Measurements from ENCODE around the gene APLP2. TPM values are rescaled to one million over a fixed set of nuclear protein-coding genes. Genes with fewer than 3 reads are reported as not detected.

APLP2 gene
- total RNA-seq, 2 donors from 2014 or later, result 821 to 864 TPM

DNA sequence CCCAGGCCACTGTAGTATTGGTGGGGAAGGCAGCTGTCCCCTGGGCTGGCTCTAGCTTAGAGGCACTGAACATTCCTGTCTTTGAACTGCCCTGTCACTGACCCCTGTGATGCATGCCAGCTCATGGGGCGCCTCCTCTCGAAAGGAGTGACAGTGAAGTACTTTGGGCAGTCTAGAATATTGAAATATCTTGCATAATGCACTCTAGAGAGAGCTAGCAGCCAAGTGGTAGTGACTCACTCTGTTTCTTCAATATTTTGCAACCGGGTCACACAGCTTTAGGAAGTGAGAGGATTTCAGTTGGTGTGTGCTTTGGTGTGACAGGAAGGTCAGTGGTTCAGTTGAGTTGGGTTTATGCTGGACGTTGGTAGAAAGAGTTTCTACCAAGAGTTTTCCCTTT, 54.4 kb downstream of the APLP2 start:
- WGBS, 2 experiments (ENCODE audit: insufficient coverage in 1 of 2, insufficient read length in 1 of 2), result 85 to 96% methylated on average over 3 to 4 of the region's 4 CpGs
- H3K9me3 Mint-ChIP-seq, result no peaks in the 10 kb centered on the region
- H3K27me3 Mint-ChIP-seq (ENCODE audit: insufficient read depth), result no peaks in the 10 kb centered on the region
- H3K36me3 Mint-ChIP-seq (ENCODE audit: low read depth), result peaks cover 85% of the 10 kb centered on the region
- Histone ChIP-seq H3K27ac (ENCODE audit: low read depth, low read length) (no peak overlapping the region), H3K9me3 (ENCODE audit: control insufficient read depth, low read length) (no peaks in the 10 kb centered on the region), H3K36me3 (ENCODE audit: control insufficient read depth, insufficient read depth, low read length) (peaks cover 100% of the 10 kb centered on the region), H3K9ac (ENCODE audit: extremely low read depth, low read length, poor library complexity, severe bottlenecking) (no peak overlapping the region), H3K4me1 (ENCODE audit: control insufficient read depth, insufficient read depth, low read length) (no peaks in the 10 kb centered on the region), H3K4me3 (ENCODE audit: low read length) (no peak overlapping the region), H3K27me3 (ENCODE audit: control insufficient read depth, insufficient read depth, low read length, poor library complexity, severe bottlenecking) (no peaks in the 10 kb centered on the region)
- peaks cover 7% of the 10 kb centered on the region for H3K4me1 Mint-ChIP-seq
- no peak for DNase-seq
- no peak for TF ChIP-seq CTCF (conservative IDR thresholded peaks at IDR 0.05)
- H3K27ac Mint-ChIP-seq, result peak overlapping the region; percentile 70
- no peak overlapping the region for H3K4me3 Mint-ChIP-seq

DNA sequence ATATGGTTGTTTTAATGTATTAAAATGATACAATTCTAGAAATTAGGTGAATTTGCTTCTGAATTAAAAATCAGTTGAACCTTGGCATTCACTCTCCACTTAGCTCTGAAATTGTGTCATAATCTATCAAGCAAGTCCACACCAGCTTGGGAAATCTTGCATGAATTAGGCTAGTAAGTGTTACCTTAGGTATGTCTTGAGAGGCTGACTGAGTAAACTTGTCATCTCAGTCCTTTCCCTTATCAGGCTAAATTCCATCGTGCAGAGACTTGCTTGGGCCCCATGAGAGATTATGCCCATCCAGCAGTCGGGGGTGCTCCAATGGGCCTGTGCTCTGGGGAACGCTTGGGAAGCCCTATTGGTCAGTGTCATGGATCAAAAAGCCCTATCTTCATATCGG, 55.9 kb downstream of the APLP2 start:
- Histone ChIP-seq H3K9me3 (ENCODE audit: control insufficient read depth, low read length) (no peaks in the 10 kb centered on the region), H3K4me3 (ENCODE audit: low read length) (no peak overlapping the region), H3K9ac (ENCODE audit: extremely low read depth, low read length, poor library complexity, severe bottlenecking) (no peak overlapping the region), H3K27ac (ENCODE audit: low read depth, low read length) (no peak overlapping the region), H3K4me1 (ENCODE audit: control insufficient read depth, insufficient read depth, low read length) (no peaks in the 10 kb centered on the region), H3K27me3 (ENCODE audit: control insufficient read depth, insufficient read depth, low read length, poor library complexity, severe bottlenecking) (no peaks in the 10 kb centered on the region), H3K36me3 (ENCODE audit: control insufficient read depth, insufficient read depth, low read length) (peaks cover 100% of the 10 kb centered on the region)
- no peak overlapping the region for H3K4me3 Mint-ChIP-seq
- no peak for TF ChIP-seq CTCF (conservative IDR thresholded peaks at IDR 0.05)
- no peaks in the 10 kb centered on the region for H3K9me3 Mint-ChIP-seq
- no peaks in the 10 kb centered on the region for H3K27me3 Mint-ChIP-seq (ENCODE audit: insufficient read depth)
- no peak overlapping the region for H3K27ac Mint-ChIP-seq
- peak; percentile 17 for DNase-seq
- peaks cover 90% of the 10 kb centered on the region for H3K36me3 Mint-ChIP-seq (ENCODE audit: low read depth)
- WGBS, 2 experiments (ENCODE audit: insufficient coverage in 1 of 2, insufficient read length in 1 of 2), result 92 to 100% methylated on average over 3 to 4 of the region's 4 CpGs
- H3K4me1 Mint-ChIP-seq, result no peaks in the 10 kb centered on the region

DNA sequence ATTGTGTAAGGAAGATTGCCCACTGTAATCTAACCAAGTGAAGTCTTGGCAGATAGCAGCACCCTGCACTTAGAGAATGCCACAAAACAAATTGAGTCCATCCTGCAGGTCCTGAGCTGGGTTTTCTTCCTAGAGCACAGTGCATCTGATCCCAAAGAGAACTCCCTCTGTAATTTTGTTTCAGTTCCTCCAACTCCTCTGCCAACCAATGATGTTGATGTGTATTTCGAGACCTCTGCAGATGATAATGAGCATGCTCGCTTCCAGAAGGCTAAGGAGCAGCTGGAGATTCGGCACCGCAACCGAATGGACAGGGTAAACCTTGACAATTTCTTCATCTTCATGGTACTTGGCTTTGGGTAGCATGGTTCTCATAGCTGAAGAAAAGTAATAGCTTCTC, 56.8 kb downstream of the APLP2 start:
- no peaks in the 10 kb centered on the region for H3K4me1 ChIP-seq (ENCODE audit: control insufficient read depth, insufficient read depth, low read length)
- Mint-ChIP-seq H3K4me1 (no peaks in the 10 kb centered on the region), H3K4me3 (no peak overlapping the region), H3K27ac (no peak overlapping the region), H3K9me3 (no peaks in the 10 kb centered on the region), H3K36me3 (ENCODE audit: low read depth) (peaks cover 92% of the 10 kb centered on the region), H3K27me3 (ENCODE audit: insufficient read depth) (no peaks in the 10 kb centered on the region)
- peak; percentile 17 for DNase-seq
- H3K4me3 ChIP-seq (ENCODE audit: low read length), result no peak overlapping the region
- H3K27ac ChIP-seq (ENCODE audit: low read depth, low read length), result no peak overlapping the region
- peaks cover 100% of the 10 kb centered on the region for H3K36me3 ChIP-seq (ENCODE audit: control insufficient read depth, insufficient read depth, low read length)
- no peaks in the 10 kb centered on the region for H3K27me3 ChIP-seq (ENCODE audit: control insufficient read depth, insufficient read depth, low read length, poor library complexity, severe bottlenecking)
- no peak overlapping the region for H3K9ac ChIP-seq (ENCODE audit: extremely low read depth, low read length, poor library complexity, severe bottlenecking)
- H3K9me3 ChIP-seq (ENCODE audit: control insufficient read depth, low read length), result no peaks in the 10 kb centered on the region
- WGBS, 2 experiments (ENCODE audit: insufficient coverage in 1 of 2, insufficient read length in 1 of 2), result 95 to 98% methylated on average over 5 of the region's 5 CpGs
- no peak for TF ChIP-seq CTCF (conservative IDR thresholded peaks at IDR 0.05)
